Hematopoietic multipotent progenitor cell treated with erythropoietin and hydrocortisone succinate and interleukin-3 and kit ligand, for 4 days (in vitro differentiated cells): ENCODE measurements around the gene KLHL35.
A peak's percentile ranks its signal among the peaks of the same experiment; 100 is the strongest.

ENCODE experiments used
- DNase-seq: peaks from one replicate; pipeline ENCODE4 v3.0.0-alpha.2; 2015

Gene KLHL35

DNA sequence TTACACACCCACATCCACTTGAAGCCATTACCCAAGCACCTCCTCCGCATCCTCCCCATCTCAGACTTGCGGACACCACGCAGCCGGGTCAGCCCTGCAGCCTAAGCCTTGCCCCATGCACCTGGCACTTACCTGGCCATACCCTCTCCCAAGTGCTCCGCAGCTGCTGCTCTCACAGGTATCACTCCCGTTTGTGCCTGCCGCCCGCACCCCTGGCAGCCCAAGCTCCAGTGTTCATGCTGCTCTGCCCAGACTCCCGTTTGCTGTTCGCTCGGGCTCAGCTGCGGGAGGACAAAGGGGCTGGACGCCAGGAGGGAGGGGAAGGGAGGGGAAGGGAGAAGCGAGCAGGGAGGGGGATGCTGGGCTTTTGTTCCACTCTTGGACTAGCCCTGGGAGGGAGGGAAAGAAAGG lies at the start of gene KLHL35:
KLHL35 (minus strand) TSS at position 293 of the 411 bp plus-strand sequence. CDS start 2,574 bp downstream, outside the sequence.
- DNase-seq = no peak

DNA sequence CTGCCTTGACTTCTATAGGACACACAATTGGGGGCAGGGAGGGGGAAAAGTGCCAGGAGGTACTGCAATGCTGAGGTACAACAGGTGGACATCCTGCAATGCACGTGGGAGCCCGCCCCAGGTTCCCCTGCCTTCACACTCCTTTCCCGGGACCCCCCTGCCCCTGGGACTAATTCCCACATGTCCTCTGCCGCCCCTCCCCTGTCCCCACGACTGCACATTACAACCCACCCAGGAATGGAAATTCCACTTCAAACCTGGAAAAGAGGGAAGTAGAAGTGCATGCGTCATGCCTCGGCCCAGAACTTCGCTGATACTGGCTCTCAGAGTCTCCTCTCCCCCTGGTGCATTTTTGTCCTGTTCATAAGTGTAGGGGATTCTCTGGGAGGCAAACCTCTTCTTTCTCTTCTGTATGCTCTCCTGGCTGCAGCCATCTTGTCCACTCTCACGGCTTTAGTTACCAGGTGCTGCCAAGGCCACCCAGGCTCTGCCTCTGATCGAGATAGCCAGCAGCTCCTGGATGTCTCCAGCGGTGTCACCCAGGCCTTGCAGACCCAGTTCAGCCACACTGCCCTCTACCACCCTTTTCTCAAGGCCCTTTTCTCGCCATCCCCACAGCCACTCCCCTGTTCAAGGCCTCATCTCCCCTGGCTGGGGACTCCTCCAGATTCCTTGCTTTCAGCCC lies 49.1 kb upstream of the KLHL35 start:
- DNase-seq = no peak

- peak; percentile 22 for DNase-seq
These were observed 48.4 kb upstream of the KLHL35 start for GRCh38 chr11:75481223-75481921.

DNA sequence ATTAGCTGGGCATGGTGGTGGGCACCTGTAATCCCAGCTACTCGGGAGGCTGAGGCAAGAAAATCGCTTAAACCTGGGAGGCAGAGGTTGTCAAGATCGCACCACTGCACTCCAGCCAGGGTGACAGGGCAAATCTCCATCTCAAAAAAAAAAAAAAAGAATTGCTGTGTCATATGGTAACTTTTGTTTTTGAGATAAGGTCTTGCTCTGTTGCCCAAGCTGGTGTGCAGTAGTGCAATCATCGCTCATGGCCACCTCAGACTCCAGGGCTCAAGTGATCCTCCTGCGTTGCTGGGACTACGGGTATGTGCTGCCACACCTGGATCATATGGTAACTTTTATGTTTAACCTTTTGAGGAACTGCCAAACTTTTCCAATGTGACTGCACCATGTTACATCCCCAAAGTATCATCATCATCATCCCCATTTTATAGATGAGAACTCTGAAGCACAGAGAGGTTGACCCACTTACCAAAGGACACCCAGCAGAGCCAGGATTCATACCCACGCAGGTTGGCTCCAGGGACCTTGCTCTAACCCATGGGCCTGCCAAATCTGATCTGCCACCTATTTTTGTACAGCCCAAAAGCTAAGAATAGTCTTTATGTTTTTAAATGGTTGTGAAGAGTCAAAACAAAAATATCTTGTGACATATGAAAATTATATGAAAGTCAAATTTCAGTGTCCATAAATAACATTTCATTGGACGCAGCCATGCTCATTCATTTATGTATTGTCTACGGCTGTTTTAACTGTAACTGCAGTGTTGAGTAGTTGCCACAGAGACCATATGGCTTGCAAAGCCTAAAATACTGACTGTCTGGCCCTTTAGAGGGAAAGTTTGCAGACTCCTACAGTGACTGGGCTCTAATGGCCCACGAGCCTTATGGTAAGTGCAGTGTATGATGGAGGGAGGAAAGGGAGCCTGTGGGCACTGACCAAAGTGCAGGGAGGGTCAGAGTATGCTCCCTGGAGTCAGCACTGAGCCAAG lies 47.5 kb upstream of the KLHL35 start:
- DNase-seq = peak; percentile 79

DNA sequence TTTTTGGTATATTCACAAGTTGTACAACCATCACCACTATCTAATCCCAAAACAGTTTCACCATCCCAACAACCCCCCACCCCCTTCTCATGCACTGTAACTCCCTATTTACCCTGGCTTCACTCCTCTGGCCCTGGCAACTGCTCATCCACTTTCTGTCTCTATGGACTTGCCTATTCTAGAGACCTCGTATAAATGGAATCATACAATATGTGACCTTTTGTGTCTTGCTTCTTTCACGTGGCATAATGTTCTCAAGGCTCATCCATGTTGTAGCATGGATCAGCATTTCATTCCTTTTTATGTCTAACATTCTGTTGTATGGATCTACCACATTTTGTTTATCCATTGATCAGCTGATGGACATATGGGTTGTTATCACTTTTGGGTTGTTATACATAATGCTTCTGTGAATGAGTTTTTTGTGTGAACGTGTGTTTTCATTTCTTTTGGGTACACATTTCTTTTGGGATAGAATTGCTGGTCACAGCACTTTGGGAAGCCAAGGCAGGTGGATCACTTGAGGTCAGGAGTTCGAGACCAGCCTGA lies 46.7 kb upstream of the KLHL35 start:
- DNase-seq = no peak

DNA sequence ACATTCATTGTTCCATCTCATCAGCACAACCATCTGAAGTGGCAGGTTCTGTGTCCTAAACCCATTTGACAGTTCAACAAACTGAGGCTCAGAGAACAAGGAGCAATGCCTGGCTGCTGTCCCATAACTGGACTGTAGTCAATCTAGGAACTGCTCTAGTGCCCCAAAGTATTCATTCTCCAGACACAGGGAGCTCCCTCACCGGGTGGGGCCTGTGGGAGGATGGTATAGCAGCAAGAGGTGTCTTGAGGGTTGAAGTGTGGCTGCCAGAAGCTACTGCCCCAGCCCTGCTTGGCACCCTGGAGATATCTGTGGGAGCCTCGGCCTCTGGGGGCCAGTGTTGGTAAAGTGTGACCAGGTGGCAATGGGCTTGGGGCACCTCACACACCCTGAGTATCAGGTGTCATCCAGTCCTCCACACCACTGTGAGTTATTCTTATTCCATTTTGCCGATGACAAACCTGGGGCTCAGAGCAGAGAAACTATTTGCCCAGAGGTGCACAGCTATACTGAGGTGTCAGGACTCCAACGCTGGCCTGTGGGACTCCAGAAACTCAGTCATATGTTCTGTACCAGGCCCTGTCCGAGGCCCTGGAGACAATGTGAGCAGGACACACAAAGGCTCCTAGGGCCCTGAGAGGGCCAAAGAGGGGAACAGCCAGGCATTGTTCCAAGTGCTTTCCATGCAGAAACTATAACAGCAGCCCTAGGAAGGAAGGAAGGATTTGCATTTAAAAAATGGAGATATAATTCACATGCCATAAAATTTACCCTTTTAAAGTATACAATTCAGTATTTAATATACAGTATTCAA lies 46.0 kb upstream of the KLHL35 start:
- peak; percentile 27 for DNase-seq

GRCh38 chr11:75477614-75477935 lies 44.6 kb upstream of the KLHL35 start:
- DNase-seq = peak; percentile 43

DNA sequence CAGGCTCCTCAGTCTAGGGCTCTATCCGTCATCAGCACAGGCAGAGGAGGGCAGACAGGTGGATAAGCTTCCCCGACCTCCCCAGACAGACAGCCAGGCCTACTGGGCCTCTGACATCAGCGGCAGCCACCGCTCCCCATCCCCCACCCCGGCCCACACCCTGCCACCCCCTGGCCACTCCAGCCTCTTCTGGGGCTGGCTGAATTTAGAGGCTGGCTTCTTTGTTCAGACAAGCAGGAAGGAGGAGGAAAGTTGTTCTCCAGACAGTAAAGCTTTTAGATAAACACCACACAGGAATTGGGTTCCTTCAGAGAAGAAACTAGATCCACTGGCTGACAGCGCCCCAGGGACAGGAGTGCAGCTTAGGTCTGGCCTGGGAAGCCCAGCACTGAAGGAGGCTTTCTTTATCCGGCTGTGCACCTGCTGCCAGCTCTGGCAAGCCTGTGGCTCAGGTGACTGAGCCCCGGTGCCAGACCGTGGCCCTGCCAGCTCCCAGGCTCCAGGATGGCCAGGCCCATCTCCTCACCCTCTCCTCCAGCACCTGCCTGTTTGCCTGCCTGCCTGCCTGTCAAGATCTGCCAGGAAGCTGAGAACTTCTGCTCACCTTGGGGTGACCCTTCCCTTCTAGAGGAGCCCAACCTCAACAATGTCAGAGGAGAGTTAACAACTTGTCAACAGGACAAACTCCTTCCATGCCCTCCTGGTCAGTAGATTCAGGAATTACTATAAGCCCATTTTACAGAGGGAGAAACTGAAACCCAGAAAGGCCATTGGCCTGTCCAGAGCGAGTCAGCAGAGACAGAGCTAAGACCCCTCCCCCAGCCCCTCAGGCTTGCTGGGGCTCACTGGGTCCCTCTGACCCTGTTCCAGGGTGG lies 44.0 kb upstream of the KLHL35 start:
- DNase-seq = no peak

DNA sequence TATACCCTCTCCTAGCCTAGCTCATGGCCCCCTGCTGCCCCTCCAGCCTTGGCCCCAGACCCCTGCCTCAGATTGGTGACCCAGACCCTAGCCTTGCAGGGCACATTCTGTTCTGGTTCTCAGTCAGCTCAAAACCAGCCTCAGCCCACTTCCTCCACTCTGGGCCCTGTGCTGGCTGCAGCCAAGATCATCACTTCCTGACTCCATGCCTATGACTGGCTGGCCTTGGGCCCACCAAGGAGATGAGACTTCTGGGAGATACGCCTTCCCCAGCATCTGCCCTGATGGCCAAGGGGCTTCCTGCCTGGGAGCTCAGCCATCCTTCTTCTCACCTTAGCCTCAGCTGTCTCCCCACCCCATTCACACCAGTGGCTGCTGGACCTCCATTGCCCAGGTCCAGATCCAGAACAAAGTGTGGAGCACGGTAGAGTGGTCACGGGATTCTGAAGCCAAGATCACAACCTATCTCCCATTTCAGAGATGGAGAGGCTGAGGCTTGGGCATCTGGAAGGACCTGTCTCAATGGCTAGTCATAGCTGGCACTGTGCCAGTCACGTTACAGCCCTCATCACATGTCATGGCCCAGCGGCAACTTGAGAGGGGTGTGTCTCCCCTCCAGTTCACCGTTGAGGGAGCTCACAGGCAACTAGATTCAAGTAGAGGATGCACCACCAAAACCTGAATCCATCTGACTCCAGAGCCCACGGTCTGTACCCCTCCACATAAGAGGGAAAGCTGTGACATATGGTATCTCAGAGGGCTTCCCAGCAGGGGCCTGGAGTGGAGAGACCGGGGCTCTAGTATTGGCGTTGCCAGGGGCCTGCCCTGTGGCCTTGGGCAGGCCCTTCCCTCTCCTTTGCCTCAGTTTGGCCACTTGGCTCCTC lies 43.0 kb upstream of the KLHL35 start:
- peak; percentile 78 for DNase-seq

DNA sequence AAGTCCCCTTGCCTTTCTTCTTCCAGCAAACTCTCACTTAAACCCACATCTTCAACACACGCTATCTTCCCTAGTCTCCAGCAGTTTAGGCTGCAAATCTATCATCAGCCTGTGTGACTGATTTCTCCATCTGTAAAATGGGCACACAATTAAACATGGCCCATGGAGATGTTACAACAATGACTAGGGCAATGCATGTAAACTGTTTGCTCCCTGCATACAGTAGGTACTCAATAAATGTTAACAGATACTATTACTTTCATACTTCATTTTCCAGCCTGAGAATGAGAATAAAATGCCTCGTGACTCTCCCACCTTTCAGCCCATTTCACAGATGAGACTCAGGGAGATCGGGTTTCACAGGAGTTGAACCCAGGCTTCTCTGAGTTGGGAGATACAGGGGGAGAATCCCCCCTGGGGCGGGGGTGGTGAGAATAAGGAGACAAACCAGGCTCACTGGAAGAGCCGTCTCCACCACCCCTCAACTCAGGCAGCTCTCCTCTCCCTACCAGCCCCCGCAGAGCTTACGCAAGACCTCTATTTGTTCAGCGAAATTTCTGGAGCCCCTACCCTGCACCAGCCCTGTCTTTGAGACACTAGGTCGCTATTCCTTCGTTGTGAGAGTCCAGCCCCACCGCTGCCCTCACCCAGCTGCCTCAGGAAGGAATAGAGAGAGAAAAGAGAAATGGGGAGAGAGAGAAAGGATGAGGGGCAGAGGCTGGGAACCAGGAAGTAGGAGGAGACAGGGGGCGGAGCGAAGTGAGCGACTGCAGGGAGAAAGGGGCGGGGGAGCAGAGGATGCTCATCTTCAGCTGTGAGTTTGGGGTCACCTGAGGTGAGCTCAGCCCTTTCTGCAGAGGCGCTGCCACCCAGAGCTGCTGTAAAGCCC lies 42.1 kb upstream of the KLHL35 start:
- DNase-seq = peak; percentile 87

DNA sequence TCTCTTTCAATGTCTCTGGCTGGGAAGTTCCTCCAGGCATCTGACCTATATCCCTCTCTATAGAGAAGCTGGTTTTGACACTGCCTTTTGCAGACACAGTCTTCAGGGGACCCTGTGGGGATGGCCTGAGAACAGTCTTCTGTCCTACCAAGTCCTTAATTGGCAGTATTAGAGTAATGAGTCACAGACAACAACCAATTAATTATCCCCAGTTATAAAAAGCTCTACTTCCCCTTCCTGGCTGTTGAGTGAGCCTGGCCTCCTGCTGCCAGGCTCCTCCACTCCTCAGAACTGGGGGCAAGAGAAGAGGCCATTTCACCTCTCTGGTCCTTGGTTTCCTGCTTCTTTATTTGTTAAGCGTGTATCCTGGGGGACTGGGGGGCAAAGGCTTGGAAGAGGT lies 41.2 kb upstream of the KLHL35 start:
- peak; percentile 77 for DNase-seq

DNA sequence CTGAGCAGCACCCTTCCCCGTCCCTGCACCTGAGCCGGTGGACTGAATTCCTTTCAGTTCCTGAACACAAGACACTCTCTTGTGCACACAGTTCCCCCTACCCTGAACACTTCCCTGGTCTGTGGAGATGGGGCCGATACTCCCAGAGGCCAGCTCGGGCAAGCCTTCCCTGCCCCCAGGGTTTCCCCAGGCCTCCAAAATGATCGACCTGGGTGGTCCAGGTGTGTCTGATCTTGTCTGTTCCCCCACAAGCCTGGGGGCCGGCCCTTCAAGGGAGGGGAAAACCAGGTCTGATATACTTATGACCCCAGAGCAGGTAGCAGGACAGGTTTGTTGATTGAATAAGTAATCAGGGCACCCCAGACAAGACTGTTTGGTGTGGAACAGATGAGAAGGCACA lies 40.7 kb upstream of the KLHL35 start:
- DNase-seq = no peak

GRCh38 chr11:75472081-75472732 lies 39.2 kb upstream of the KLHL35 start:
- DNase-seq = no peak

- DNase-seq = no peak
These were observed 38.4 kb upstream of the KLHL35 start for GRCh38 chr11:75471176-75471973.

- no peak for DNase-seq
These were observed 37.6 kb upstream of the KLHL35 start for GRCh38 chr11:75470476-75471080.

- no peak for DNase-seq
These were observed 36.9 kb upstream of the KLHL35 start for GRCh38 chr11:75469785-75470405.
